ENCODE measurements around the gene LMO2. TPM values are rescaled to one million over a fixed set of nuclear protein-coding genes. Genes with fewer than 3 reads are reported as not detected.

LMO2 gene
- 0.93 and 1.1 TPM in 2 replicates for total RNA-seq (2014; rRNA removed; shearing (Covaris generic))

DNA sequence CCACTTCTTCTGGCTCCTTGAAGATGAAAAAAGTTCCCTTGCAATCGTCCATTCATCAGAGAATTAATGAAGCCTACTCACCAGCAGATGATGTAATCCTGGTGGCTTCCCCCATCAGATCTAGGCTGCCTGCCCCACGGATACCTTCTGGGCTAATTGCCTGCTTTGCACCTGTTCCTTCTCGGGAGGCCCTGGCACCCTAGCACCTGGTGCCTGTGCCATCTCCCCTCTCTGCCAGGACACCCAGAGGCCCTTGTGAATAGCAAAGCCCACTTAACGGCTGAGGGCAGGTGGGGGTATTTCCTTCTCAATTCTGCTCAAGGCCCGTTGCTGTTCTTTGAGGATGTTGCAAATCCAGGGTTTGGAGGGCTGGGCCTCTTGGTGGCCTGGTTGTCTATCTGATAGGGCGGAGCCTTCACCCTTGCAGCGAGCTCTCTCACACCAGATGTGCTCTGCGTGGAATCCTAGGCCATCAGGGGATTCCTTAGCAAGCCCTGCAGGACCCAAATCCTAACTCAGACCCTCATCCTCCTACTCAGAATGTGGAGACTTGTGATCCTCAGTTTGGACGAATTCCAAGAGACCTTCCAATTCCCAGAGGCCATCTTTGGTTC, at the start of gene LMO2:
Gene LMO2, minus strand, starts transcription at position 363 of the 614 bp plus-strand sequence. CDS start 22,360 bp downstream, outside the sequence.

Other genes with a start within 250 kb of the LMO2 start
- 0.19 and 0.30 TPM in 2 replicates for gene C11orf91, start 191.2 kb downstream of the LMO2 start, total RNA-seq (2014; rRNA removed; shearing (Covaris generic))
- 144 and 178 TPM in 2 replicates for gene CD59, start 155.7 kb downstream of the LMO2 start, total RNA-seq (2014; rRNA removed; shearing (Covaris generic))
- 17.5 and 22.3 TPM in 2 replicates for gene FBXO3, start 117.6 kb downstream of the LMO2 start, total RNA-seq (2014; rRNA removed; shearing (Covaris generic))
- gene CAPRIN1, start 159.7 kb upstream of the LMO2 start, total RNA-seq (2014; rRNA removed; shearing (Covaris generic)): 273 and 324 TPM in 2 replicates
- gene NAT10, start 213.6 kb upstream of the LMO2 start, total RNA-seq (2014; rRNA removed; shearing (Covaris generic)): 48.2 and 53.8 TPM in 2 replicates